Subcutaneous adipose tissue (tissue), 4 donors: Measurements from ENCODE around the gene APLP2. TPM values are rescaled to one million over a fixed set of nuclear protein-coding genes. Genes with fewer than 3 reads are reported as not detected.

Experiments used
- total RNA-seq, 4 donors: library from RNA; depleted of rRNA; stranded (reverse); fragments of >200 nt; gene quantifications; one replicate each; pipeline ENCODE4 v1.1.0, GENCODE V29; 2016
- TF ChIP-seq, protein P1 (sequence below): fragments of 450-650 bp; IDR thresholded peaks from one replicate; pipeline ENCODE4 v1.5.1; 2016; ENCODE audit warnings: low read depth, mild to moderate bottlenecking, control low read depth, antibody characterized with exemption, moderate library complexity

The APLP2 gene
- total RNA-seq, 4 donors from 2014 or later, result 292 to 926 (median 434) TPM

DNA sequence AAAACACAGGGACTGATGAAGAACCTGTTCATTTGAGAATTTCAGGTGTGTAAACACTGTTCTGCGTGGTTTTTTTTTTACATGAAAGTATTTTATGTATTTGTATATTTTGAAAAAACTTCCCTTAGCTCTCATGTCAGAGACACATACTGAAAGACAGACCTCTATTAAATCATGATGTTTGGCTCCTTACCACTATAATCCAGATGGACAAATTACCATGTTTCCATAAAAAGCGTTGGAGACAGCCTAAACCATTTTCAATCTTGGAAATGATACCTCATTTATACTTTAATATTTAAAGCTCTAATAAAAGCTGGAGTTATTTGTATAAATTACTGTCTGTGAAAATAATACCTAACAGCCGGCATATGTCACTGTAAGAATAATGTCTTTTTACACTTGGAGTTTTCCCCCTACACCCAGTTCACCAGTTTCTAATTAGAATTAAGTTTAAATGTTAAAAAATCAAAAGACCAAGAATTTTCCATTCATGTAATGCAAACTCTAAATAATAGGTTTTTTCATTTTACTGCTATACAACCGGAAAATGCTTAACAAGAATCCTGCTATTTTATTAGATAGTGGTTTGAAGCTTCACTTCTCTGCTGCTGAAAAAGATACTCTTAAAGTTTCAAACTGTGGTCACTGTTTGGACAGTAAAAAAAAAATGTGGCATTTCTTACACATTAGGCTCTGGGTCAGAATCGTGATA, 30.8 kb downstream of the APLP2 start:
- TF ChIP-seq, protein P1, sequence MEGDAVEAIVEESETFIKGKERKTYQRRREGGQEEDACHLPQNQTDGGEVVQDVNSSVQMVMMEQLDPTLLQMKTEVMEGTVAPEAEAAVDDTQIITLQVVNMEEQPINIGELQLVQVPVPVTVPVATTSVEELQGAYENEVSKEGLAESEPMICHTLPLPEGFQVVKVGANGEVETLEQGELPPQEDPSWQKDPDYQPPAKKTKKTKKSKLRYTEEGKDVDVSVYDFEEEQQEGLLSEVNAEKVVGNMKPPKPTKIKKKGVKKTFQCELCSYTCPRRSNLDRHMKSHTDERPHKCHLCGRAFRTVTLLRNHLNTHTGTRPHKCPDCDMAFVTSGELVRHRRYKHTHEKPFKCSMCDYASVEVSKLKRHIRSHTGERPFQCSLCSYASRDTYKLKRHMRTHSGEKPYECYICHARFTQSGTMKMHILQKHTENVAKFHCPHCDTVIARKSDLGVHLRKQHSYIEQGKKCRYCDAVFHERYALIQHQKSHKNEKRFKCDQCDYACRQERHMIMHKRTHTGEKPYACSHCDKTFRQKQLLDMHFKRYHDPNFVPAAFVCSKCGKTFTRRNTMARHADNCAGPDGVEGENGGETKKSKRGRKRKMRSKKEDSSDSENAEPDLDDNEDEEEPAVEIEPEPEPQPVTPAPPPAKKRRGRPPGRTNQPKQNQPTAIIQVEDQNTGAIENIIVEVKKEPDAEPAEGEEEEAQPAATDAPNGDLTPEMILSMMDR, result no peak

DNA sequence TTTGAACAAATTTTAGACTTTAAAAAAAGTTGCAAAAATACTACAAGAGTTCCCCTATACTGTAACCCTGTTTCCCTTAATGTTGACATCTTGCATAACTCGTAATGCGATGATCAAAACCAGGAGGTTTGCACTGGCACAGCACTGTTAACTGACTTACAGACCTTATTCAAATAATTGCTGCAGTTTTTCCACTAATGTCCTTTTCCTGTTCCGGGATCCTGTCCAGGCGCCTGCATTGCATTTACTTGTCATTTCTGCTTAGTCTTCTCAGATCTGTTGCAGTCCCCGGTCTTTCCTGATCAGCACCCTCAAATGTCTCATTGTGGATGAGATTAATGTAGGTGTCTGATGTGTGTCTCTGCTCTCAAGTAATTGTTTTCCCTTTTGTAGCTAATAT, 32.0 kb downstream of the APLP2 start:
- TF ChIP-seq, protein P1, result no peak

DNA sequence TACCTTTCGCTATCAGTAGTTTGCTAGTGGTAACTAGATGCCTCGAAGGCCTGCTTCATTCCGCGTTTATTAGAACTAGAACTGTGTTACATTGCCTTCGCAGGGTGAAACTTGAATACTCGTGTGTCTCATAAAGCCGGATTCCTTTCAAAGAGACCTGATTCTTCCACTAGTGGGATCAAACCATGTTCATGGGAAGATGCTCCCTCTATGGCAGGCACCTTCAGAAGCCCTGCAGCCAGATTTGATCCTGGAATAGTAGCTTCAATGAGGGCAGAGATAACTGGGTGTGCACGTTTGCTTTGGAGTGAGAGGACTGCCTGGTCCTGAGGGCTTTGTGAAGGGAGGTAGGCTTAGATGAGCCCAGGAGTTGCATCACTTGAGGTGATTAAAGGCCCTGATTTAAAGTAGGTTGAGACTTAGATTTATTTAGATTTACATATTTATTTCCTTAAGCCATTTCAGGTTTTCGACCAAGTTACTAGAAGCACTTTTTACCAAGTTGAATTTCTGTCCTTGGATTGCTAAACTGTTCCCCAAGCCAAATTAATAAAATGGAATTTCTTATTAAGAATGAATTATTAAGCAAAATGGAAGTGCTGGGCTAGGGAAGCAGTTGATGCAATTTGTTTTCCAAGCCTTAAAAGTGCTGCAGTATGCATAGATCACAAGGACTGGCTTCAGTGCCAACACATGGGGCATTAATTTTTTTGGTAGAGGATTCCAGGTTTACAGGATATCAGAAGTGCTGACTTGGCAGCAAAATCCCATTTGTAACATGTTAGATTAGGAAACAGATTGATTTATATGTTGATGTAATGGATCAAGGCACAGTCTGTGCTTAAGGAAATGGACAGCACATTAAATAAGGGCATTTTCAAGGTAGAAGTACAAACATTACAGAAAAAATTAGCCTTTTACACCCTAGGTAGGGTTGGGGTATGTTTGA, 32.9 kb downstream of the APLP2 start:
- TF ChIP-seq, protein P1, result no peak

DNA sequence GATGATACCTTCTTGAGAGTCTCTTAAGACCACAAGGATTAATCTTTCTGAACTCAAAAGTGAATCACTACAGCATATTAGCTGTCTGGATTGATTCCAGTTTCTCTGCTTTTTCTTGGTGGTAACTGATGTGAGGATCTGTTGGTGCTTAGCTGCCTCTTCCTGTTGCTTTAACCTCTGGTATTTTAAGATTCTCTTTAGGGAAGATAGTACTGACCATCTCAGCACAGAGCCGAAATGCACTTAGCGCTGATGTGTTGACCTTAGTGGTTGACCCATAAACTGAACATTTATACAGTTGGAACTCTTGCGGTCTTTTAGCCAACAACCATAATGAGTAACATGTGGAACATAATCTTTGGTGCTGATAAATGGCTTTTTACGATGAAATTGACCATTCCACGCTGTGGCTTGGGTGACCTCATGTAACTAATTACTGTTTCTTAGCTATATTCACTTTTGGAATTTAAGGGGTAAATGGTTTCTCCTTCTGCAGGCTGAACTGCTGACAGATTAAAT, 33.7 kb downstream of the APLP2 start:
- TF ChIP-seq, protein P1, result no peak

DNA sequence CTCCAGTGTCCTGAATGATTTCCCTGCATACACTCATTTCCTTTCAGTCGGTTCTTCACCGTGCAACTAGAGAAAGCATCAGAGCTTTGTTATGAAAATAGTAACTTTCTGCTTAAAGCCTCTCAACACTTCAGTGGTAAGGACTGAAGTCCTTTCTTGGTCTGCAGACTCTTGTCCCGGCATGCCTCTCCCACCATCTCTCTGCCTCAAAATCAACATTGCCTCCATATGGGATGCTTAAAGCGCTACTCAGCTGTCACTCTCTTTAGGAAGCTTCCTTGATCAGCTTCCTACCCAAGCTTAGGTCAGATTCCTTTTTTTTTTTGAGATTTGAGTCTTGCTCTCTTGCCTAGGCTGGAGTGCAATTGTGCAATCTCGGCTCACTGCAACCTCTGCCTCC, 36.7 kb downstream of the APLP2 start:
- TF ChIP-seq, protein P1, result no peak

DNA sequence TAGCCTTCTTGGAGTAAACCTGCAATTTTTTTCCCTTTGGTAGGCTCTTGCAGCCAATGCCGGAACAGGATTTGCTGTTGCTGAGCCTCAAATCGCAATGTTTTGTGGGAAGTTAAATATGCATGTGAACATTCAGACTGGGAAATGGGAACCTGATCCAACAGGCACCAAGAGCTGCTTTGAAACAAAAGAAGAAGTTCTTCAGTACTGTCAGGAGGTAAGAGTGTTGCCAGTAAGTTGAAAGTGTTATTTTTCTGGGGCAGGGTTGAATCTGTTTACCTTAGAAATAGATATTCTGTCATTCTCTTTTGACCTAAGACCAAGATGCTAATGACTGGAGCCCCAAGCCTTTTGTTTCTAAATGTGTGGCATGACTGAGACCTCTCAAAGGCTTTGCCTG, 39.7 kb downstream of the APLP2 start:
- TF ChIP-seq, protein P1, result no peak
